ENCODE results near the gene PEX14. TPM values are rescaled to one million over a fixed set of nuclear protein-coding genes. Genes with fewer than 3 reads are reported as not detected.
A peak's percentile ranks its signal among the peaks of the same experiment; 100 is the strongest.

PEX14 gene
- total RNA-seq, 4 donors from 2014 or later = 10.1 to 22.7 (median 15.1) TPM

- Histone ChIP-seq H3K27ac (peak within 1 kb of the TSS in 3 of 4 donors; percentile 82 to 84 (median 84)), H3K4me3 (peak within 1 kb of the TSS; percentile 69 to 81), H3K36me3 (peaks cover 0 to 5% of the 10 kb centered on the region in 2 donors), H3K9me3 (no peaks in the 10 kb centered on the region), H3K27me3 (no peaks in the 10 kb centered on the region), H3K4me1 (peaks cover 0 to 34% (median 7%) of the 10 kb centered on the region in 3 donors)
- ATAC-seq = peak; percentile 98
- WGBS, 2 donors (ENCODE audit: low coverage in 1 of 2) = 0% methylated on average over 4 of the region's 95 CpGs; no CpG with 5 or more reads in 1 of the 2 donors
- TF ChIP-seq POLR2A (IDR thresholded peaks at IDR 0.05) (peak; percentile 9 to 14), CTCF (IDR thresholded peaks at IDR 0.05) (peak; percentile 96 to 99 (median 99)), POLR2AphosphoS5 (IDR thresholded peaks at IDR 0.05) (peak; percentile 51), EP300 (IDR thresholded peaks at IDR 0.05) (no peak)
Observed at GRCh38 chr1:10430216-10431069, 44.3 kb upstream of the PEX14 start, which contains the start of gene CENPS. CENPS (plus strand) TSS chr1:10430433; CDS start chr1:10430518, 85 bp downstream.

GRCh38 chr1:10431070-10431730 is 43.5 kb upstream of the PEX14 start:
- Histone ChIP-seq H3K4me3 (peak overlapping the region; percentile 69 to 81), H3K9me3 (no peaks in the 10 kb centered on the region), H3K4me1 (peaks cover 0 to 34% (median 7%) of the 10 kb centered on the region in 3 donors), H3K27ac (peak overlapping the region in 3 of 4 donors; percentile 82 to 84 (median 84)), H3K27me3 (no peaks in the 10 kb centered on the region), H3K36me3 (peaks cover 0 to 5% of the 10 kb centered on the region in 2 donors)
- no peak for ATAC-seq
- no peak for TF ChIP-seq POLR2A (IDR thresholded peaks at IDR 0.05)
- no peak for TF ChIP-seq POLR2AphosphoS5 (IDR thresholded peaks at IDR 0.05)
- TF ChIP-seq EP300 (IDR thresholded peaks at IDR 0.05) = no peak
- no peak for TF ChIP-seq CTCF (IDR thresholded peaks at IDR 0.05)
- WGBS, 2 donors (ENCODE audit: low coverage in 1 of 2) = 15 to 43% methylated on average over 5 to 15 of the region's 30 CpGs

GRCh38 chr1:10432910-10433700 is 41.6 kb upstream of the PEX14 start:
- ATAC-seq = no peak
- Histone ChIP-seq H3K27ac (no peak overlapping the region), H3K4me1 (peaks cover 0 to 30% (median 7%) of the 10 kb centered on the region in 3 donors)

GRCh38 chr1:10433790-10434189 is 41.0 kb upstream of the PEX14 start:
- WGBS, 2 donors (ENCODE audit: low coverage in 1 of 2) = 79 to 85% methylated on average over 3 to 7 of the region's 11 CpGs
- Histone ChIP-seq H3K27ac (no peak overlapping the region), H3K27me3 (no peaks in the 10 kb centered on the region), H3K9me3 (no peaks in the 10 kb centered on the region), H3K36me3 (peaks cover 0 to 5% of the 10 kb centered on the region in 2 donors), H3K4me1 (peaks cover 0 to 27% (median 7%) of the 10 kb centered on the region in 3 donors), H3K4me3 (no peak overlapping the region)
- TF ChIP-seq EP300 (IDR thresholded peaks at IDR 0.05) = no peak
- no peak for TF ChIP-seq POLR2AphosphoS5 (IDR thresholded peaks at IDR 0.05)
- TF ChIP-seq POLR2A (IDR thresholded peaks at IDR 0.05) = no peak
- TF ChIP-seq CTCF (IDR thresholded peaks at IDR 0.05) = no peak
- ATAC-seq = no peak

More at GRCh38 chr1:10432910-10433700, 41.6 kb upstream of the PEX14 start:
- Histone ChIP-seq H3K36me3 (peaks cover 0 to 5% of the 10 kb centered on the region in 2 donors), H3K27me3 (no peaks in the 10 kb centered on the region), H3K9me3 (no peaks in the 10 kb centered on the region), H3K4me3 (no peak overlapping the region)
- no peak for TF ChIP-seq EP300 (IDR thresholded peaks at IDR 0.05)
- TF ChIP-seq POLR2AphosphoS5 (IDR thresholded peaks at IDR 0.05) = no peak
- TF ChIP-seq POLR2A (IDR thresholded peaks at IDR 0.05) = no peak
- TF ChIP-seq CTCF (IDR thresholded peaks at IDR 0.05) = no peak
- WGBS, 2 donors (ENCODE audit: low coverage in 1 of 2) = 68% methylated on average over 11 of the region's 14 CpGs; no CpG with 5 or more reads in 1 of the 2 donors

All from gastroesophageal sphincter (tissue), 4 donors.